HG03097 (cell line): ENCODE results near the gene KLB.

Source experiments
- ATAC-seq: cut with Tn5 transposase; IDR thresholded peaks from one replicate; pipeline ENCODE4 v1.9.1; 2021; ENCODE audit not compliant: unreplicated experiment, low FRiP score

The KLB gene

DNA sequence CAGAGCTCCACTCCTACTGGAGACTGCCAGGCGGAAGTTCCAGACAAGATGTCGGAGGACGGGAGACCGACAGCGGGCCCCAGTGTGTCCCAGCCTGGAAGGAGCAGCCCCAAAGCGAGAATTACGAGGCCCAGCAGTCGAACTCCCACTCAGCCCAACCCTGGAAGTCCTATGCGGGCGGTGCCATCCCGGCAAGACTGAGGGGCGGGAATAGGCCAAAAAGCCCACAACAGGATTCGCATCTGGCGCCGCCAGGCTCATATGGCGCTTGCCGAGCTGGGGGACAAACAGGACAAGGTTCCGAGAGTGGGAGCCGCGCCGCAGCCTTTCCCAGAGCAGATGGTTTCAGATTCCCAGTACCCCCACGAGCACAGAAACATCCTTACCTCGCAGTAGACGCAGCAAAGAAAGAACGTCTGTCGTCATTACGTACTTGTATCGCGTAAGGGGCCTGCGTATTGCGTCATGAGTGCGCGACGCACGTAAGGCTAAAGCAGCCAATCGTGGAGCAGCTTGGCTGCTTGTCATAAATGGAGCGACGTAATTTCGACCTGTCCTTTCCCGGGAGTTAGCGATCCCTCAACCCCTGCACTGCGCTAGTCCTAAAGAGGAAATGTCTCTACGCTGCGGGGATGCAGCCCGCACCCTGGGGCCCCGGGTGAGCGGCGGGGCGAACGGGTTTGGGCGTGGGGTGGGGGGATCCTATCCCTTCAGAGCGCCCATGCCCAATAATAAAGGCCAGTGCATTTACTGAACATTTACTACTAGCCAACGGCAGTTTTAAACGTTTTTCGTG, 52.0 kb downstream of the KLB start, which contains the start of the genes LIAS and RPL9:
Gene LIAS, plus strand, starts transcription at position 552 of the 796 bp plus-strand sequence. Its CDS starts 62 bp downstream, at position 614.
Gene RPL9, minus strand, starts transcription at position 418 of the 796 bp plus-strand sequence. CDS start 483 bp downstream, outside the sequence.
- ATAC-seq = peak; percentile 90

DNA sequence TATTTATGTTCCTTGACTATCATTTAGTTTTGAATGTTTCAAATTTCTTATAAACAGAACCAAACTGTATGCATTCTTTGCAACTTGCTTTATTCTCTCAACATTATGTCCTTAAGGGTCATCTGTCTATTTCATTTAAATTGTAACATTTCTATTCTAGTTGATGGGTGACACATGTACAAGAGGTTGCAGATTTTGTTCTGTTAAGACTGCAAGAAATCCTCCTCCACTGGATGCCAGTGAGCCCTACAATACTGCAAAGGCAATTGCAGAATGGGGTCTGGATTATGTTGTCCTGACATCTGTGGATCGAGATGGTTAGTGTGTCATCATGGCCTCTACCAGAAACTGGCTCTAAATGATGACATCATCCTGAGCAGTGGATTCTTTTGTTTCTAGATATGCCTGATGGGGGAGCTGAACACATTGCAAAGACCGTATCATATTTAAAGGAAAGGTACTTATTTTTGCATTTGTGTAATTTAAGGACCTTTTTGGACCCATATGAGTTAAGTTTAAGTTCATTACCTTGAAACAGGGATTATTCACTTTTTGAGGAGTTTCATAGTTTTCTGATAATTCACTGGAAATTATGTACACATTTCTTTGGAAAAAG, 58.3 kb downstream of the KLB start:
- no peak for ATAC-seq

DNA sequence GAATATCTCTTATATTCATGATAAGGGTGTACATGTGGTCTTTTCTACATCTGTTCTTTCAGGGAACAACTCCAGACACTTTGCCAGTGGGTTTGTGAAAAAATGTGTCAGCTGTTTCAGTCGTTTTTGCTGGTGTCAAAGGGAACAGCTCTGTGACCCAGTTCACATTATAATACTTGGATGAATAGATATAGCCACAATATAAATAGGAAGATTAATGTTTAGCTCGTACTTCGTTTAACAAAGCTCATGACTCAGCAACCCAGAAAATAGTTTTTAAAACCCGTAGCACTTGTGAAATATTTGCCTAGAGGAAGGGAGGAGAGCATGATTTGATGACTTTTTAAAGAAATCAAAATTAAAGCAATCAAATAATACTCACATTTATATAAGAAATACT, 60.0 kb downstream of the KLB start:
- no peak for ATAC-seq

DNA sequence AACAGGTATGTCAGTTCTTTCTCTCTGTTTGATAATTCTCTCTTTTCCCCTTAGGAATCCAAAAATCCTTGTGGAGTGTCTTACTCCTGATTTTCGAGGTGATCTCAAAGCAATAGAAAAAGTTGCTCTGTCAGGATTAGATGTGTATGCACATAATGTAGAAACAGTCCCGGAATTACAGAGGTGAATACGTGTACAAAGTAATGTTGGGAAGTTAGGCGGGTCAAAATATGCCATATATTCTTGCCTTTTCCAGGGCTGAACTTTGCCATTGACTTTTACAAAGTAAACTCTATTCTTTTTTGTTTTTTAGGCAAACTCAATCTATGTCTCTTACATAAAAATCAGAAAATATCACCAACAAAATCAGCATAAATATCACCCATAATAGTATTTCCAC, 60.7 kb downstream of the KLB start:
- ATAC-seq = no peak

DNA sequence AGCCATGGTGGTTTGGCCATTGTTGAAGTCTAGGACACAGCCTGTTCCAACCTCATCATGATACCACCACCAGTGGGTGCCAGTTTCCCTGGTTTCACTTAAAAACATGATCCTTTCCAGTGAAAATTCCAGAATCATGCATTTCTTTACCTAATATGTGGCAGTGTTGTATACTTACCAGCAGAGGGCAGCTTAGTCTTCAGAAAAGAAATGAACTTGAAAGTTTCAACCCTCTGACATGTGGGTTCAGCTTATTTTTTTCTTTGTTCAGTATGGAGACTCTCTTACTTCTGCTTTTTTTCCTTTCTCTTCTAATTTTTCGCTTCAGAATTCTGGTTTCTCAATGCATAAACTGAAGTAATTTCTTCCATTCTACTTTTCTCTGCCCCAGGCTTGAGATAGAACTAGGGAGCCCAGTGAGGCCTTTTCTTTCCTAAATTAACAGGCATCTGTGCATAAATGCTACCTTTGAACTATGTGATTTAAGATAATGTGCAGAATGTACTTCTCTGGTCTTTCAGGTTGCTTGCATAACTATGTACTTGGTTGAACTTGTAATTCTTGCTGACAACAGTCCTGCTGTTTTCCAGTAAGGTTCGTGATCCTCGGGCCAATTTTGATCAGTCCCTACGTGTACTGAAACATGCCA, 62.8 kb downstream of the KLB start:
- peak; percentile 86 for ATAC-seq

DNA sequence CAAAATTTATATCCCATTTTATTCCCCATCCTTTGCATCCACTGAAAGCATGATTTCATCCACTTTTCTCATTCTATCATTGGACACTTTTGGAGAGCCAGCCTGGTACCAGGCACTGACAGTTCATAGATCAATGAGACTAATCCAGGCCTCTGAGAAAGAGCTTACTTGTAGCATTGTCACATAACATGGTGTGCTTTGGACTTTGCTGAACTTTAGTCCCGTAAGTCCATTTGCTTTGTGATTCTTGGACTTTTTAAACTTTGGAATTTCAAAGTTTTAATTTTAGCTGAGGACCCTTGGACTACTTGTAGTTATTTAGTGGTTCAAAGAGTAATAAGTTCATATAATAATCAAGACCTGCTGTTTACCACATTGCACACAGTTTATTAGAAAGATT, 63.7 kb downstream of the KLB start:
- ATAC-seq = no peak

DNA sequence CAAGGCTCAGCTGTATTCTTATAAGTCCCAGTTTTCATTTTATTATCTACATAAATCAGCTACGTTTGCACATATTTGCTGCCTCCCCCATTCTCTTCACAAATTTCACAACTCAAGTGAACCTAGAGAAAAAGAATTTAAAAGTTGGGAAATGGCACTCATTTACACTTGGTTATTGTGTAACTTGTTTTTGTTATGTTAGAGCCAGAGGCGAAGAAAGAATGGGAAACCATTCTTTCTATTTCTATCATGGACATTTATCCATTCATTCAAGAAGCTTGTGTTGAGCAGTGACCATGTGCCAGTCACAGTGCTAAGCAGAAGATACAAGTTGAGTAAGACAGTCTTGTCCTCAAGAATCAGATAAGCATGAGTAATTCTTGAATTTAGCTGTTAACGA, 65.7 kb downstream of the KLB start:
- ATAC-seq = no peak

DNA sequence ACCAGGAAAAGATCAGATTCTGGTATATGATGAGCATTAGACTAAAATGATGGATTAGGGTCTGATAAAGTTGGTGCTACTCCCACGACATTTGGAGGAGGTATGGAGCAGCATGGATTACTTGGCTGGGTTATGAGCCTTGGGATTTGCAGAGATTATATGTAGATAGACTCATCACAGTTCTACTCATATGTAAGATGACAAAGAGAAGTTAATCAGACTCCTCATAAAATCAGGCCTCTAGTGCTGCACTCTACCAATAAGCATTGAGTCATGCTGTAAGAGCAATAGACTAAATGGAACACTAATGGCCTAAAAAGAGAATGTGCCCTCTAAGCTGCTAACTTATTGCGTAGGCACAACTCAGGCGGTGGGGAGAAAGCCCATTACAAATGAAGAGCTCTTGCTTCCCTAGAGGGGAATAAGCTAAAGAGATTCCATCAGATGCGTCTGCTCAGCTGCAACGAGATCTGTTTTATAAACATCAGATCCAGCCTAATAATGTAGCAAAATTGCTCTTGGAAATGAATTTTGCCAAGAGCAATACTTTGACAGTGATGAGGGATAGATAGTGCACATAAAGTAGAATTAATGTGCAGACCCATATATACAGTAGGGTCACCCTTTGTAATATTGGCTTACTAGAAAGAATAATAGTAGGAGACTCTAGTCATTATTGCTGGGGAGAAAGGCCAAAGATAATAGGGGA, 69.6 kb downstream of the KLB start:
- no peak for ATAC-seq

DNA sequence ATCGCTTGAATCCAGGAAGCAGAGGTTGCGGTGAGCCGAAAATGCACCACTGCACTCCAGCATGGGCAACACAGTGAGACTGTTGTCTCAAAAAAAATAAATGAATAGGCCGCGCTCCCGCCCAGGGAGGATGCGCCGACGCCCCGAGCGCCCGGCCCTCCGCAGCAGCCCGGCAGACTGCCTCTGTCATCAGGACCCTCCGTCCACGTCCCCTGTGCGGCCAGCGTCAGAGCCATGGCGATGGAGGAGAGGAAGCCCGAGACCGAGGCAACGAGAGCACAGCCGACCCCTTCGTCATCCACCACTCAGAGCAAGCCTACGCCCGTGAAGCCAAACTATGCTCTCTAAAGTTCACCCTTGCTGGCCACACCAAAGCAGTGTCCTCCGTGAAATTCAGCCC, 73.5 kb downstream of the KLB start:
- no peak for ATAC-seq

DNA sequence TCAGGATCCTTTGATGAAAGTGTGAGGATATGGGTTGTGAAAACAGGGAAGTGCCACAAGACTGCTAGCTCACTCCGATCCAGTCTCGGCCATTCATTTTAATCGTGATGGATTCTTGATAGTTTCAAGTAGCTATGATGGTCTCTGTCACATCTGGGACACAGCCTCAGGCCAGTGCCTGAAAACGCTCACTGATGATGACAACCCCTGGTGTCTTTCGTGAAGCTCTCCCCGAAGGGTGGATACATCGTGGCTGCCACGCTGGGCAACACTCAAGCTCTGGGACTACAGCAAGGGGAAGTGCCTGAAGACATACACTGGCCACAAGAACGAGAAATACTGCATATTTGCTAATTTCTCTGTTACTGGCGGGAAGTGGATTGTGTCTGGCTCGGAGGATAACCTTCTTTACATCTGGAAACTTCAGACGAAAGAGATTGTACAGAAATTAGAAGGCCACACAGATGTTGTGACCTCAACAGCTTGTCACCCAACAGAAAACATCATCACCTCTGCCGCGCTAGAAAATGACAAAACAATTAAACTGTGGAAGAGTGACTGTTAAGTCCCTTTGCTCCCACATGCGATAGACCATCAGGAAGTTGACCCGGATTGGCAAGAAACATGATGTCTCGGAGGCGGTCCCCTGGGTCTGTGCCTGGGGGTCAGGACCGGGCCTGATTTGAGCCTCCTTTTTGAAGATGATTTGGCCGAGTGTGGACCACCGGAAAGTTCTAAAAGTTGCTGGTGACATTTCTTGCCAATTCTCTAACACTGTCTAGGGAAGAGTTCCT, 74.4 kb downstream of the KLB start:
- ATAC-seq = no peak

DNA sequence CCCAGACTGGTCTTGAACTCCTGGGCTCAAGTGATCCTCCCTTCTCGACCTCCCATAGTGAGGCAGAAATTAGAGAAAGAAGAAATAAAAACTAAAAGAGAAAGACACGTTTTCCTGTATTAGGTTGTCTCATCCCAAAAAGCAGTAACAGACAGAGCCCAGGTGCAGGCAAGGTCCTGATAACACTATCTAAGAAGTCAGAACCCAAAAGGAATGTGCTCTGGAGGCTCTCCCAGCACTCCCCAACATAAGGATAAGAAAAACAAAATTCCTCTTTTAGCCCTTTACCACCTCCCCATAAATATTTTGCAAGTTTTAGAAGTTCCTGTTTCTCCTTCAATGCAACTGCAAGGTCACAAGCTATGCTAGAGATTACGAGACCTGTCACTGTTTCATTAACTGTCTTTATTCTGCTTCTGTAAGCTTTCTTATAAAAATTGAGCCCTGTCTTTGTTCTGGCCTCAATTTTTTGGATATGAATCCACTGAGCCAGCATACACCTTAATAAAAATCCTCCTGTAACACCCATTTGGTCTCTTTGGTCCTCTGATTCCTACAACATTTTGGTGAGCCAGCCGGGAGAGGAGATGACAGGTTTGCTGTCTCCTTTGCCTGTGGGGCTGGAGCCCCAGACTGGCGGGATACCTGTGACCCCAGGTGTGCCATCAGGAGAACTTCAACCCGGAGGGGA, 78.0 kb downstream of the KLB start:
- no peak for ATAC-seq

DNA sequence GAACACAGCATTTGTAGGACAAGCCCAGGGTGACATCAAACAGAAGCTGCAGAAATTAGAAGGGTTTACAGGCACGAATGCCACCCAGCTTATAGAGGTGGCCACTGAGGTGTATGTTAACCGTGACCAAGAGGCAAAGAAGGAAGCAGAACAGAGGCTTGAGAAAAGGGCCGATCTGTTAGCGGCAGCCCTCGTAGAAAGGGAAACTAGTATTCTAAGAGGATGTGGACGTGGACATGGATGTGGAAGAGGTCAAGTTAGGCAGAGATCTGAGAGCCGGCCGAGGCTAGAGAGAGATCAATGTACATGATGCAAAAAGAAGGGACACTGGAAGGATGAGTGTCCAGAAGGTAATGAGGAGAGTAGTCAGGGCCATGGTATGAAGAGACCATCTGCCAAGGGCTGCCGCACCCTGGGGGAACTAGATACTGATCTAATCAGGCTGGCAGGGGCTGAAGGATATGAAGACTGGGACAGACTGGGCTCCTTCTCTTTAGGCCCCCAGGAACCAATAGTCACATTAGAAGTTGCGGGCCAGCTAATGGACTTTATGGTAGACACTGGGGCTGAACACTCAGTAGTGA, 79.6 kb downstream of the KLB start:
- ATAC-seq = no peak

DNA sequence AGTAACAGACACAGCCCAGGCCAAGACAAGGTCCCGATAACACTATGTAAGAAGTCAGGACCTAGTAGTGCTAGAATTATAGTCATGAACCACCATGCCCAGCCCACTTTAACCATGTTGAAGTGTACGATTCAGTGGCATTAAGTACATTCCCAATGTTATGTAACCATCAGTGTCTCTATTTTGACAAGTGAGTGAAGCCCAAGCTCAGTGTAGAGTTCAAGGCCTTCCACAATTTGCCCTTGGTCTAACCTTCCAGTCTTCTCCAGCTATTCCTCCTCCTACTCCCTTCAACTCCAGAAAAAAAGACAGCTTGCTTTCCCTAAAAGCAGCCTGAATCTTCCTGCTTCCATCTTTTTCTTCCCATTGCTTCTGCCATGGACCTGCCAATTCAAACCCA, 83.6 kb downstream of the KLB start:
- ATAC-seq = no peak

DNA sequence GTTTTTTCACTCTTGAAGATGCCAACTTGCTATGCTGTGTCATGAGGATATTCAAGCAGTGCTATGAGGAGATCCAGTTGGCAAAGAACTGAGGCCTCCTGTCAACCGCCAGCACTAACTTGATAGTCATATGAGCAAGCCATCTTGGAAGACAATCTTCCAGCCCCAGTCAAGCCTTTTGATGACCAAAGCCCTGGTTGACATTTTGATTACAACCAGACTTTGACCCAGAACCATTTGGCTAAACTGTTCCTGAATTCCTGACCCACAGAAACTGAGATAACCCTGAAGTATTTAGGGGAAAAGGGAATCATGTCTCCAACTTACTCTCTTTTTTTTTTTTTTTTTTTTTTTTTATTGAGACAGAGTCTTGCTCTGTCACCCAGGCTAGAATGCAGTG, 87.6 kb downstream of the KLB start:
- no peak for ATAC-seq

DNA sequence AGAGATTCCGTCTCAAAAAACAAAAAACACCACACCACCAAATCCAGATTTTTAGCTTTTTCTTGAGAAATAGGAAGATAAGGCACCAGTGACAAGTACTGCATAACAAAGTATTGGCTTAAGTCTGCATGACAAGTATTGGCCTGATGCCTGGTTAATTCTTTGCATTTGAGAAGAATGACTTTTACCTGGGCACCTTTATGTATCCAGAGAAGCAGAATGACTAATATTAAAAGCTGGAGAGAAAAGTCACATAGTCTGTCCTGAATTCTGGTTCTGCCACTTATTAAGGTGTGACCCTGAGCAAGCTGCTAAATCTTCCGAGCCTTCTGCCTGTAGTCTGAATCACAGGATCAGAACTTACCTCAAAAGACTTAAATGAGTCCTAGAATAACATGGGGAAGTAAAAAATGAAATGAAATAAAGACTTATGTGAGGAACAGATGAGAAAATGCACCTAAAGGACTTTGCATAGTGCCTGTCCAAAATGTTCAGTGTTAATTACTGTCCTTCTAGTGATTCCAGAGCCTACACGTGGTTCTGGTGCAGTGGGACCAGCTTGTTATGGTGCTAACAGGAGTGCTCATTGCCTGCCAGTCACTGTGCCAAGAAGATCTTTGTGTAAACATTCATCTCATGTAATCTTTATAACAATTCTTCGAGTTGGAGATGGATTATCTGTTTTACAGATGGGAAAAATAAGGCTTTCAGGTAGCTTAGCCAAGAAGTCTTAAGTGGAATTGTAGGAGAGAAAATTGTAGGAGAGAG, 88.9 kb downstream of the KLB start:
- ATAC-seq = no peak

DNA sequence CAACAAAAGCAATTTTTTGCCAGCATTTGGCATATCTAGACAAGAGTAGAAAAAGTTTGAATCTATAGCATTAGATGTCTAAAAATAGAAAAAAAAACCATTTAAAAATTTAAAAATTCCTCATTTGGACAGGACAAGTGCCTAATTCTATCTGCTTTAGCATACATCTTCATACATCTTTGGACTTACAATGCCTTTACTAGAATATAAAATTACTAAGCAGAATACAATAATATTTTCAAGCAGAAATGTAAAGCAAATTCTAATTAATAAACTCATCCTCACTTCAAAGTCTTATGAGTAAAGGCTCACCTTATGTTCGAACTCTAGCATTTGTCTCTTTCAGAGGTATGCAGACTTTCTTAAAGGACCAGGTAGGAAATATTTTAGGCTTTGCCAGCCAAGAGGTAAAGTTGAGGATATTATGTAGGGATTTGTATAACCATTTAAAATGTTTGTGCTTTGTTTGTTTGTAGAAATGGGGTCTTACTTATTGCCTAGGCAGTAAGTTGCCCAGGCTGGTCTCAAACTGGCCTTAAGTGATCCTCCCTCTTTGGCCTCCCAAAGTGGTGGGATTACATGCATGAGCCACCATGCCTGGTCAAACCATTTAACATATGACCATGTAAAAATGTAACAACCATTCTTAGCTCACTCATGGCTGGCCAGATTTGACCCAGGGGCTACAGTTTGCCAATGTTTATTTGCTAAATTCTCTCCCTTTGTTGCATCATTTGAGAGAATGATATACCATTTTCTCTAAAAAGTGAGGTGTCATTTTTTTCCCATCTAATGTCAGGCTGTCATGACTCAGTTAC, 91.4 kb downstream of the KLB start:
- no peak for ATAC-seq

DNA sequence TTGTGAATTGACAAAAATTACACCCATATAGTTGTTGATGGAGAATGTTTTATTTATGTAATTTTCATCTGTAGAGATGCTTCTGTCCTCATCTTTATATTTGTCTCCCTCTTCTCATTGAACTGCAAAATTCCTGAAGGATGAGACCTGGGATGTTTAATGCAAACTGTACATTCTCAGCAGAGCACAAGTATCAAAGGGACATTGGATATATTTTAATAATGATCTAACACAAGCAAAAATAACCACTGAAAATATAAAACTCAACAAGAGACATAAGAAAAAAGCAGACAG, 91.9 kb downstream of the KLB start:
- no peak for ATAC-seq
